22Rv1 (cell line): ENCODE measurements around the gene TCHP.
"Not testable (repeated sequence)": the region's sequence is repeated elsewhere in the genome, so short reads cannot be mapped to it uniquely, and the experiment has no call there.

ENCODE experiments used
- H3K27ac ChIP-seq: fragments of 450-650 bp; 2 replicates; pipeline ENCODE4 v1.5.1; 2017
- CTCF ChIP-seq: fragments of 450-650 bp; IDR thresholded peaks from 2 replicates; pipeline ENCODE4 v1.5.1; 2017; ENCODE audit warnings: mild to moderate bottlenecking
- ZFX ChIP-seq: fragments of 450-650 bp; IDR thresholded peaks from 2 replicates; pipeline ENCODE4 v1.6.1; 2017; ENCODE audit warnings: antibody characterized with exemption, borderline replicate concordance

The TCHP gene

GRCh38 chr12:109880938-109881337, 19.1 kb upstream of the TCHP start:
- no peak overlapping the region for H3K27ac ChIP-seq
- TF ChIP-seq ZFX (no peak), CTCF (no peak)

GRCh38 chr12:109881752-109882151, 18.3 kb upstream of the TCHP start:
- no peak overlapping the region for H3K27ac ChIP-seq
- no peak for TF ChIP-seq ZFX
- TF ChIP-seq CTCF, result no peak

GRCh38 chr12:109883461-109883860, 16.6 kb upstream of the TCHP start:
- no peak overlapping the region for H3K27ac ChIP-seq
- TF ChIP-seq ZFX (no peak), CTCF (no peak)

DNA sequence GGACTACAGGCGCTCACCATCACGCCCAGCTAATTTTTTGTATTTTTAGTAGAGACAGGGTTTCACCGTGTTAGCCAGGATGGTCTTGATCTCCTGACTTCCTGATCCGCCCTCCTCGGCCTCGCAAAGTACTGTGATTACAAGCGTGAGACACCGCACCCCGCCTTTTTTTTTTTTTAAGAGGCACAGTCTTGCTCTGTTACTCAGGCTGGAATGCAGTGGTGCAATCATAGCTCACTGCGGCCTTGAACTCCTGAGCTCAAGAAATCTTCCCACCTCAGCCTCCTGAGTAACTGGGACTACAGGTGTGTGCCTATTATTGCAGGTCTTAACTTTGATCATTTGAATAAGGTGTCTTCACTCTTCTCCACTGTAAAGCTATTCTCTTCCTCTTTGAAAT, 14.5 kb upstream of the TCHP start:
- H3K27ac ChIP-seq, result no peak overlapping the region
- TF ChIP-seq ZFX (no peak), CTCF (no peak)

DNA sequence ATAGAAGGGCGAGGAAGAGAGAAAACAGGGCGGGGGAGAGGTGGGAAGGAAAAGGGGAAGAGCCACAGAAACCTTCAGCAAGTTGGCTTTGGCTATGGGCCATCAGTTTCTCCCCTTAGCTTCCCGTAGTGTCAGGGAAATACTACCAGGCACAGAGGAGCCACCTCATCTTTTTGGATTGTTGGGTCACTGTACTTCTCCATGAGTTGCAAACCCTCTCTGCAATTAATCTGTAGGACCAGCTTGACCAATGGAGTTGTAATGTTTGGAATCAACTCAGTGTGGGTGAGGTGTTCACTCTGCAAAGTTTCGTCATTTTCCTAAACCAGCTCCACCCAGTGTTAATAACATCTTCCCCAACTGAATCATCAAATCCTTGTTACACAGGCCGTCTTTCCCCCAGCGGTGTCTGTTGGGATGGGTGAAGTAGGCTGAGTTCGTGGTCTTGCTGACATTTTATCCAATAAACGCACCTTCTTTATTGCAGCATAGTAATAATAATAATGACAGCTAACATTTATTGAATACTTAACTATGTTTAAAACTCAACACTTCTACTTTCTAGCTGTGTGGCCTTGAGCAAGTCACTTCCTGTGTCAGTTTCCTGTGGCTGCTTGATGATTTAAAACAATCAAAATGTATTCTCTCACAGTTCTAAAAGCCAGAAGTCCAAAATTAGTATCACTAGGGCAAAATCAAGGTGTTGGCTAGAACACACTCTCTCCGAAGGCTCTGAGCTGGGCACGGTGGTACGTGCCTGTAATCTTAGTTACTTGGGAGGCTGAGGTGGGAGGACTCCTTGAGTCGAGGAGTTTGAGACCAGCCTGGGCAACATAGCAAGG, 11.7 kb upstream of the TCHP start:
- no peak for TF ChIP-seq CTCF
- no peak for TF ChIP-seq ZFX
- H3K27ac ChIP-seq, result no peak overlapping the region

GRCh38 chr12:109890620-109891170, 9.4 kb upstream of the TCHP start:
- no peak for TF ChIP-seq ZFX
- TF ChIP-seq CTCF, result no peak
- no peak overlapping the region for H3K27ac ChIP-seq

- not testable (repeated sequence) for H3K27ac ChIP-seq
Observed at GRCh38 chr12:109891731-109892130, 8.3 kb upstream of the TCHP start.

DNA sequence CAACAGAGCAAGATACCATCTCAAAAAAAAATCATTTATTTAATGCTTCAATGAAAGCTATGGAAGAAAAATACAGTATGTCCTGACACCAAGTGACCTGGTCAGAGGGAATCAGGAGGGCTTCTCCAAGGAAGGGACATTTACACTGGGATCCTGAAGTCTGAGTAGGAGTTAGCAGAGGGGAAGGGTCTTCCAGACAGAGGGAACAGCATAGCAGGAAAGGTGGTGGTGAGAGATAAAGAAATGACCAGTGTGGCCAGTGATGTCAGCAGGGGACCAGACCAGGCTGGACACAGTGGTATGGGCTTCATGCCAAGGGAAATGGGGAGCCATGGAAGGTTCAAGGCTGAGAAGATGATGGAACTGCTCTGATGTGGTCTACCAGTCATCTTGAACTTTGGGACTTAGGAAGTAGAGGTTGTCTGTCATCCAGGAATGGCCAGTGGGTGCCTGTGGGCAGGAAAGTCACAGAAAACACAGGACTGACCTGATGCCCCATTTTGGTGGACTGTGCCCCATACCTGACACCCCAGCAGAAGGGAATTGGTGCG, 7.8 kb upstream of the TCHP start:
- TF ChIP-seq ZFX, result no peak
- no peak overlapping the region for H3K27ac ChIP-seq
